H1 (cell line): ENCODE results near the gene BNC2.

Experiments
- CBX8 ChIP-seq: fragments of 300-800, 300-1000 bp; sonication (generic); IDR thresholded peaks from 2 replicates; pipeline ENCODE4 v1.7.1; 2016; ENCODE audit warnings: low read depth, low read length, borderline replicate concordance
- CTCF ChIP-seq, 3 experiments: IDR thresholded peaks; 1 replicate in 2 of 3; 2 replicates in 1 of 3; pipeline versions ENCODE4 v1.5.1 to v1.6.1; 2011; ENCODE audit warnings: low read length in 3 of 3, mild to moderate bottlenecking in 3 of 3, inconsistent platforms in 2 of 3, low read depth in 1 of 3, moderate library complexity in 1 of 3; ENCODE audit not compliant: insufficient read depth in 1 of 3; ENCODE audit errors: control extremely low read depth in 1 of 3
- EP300 ChIP-seq, 2 experiments: IDR thresholded peaks; 1 replicate in 1 of 2; 2 replicates in 1 of 2; pipeline ENCODE4 v1.6.1; 2011 to 2012; ENCODE audit warnings: low read depth in 2 of 2, low read length in 2 of 2, mild to moderate bottlenecking in 2 of 2, borderline replicate concordance in 1 of 2, inconsistent platforms in 1 of 2, moderate library complexity in 1 of 2
- EZH2 ChIP-seq: fragments of 200-600 bp; sonication (generic); IDR thresholded peaks from 2 replicates; pipeline ENCODE4 v1.7.1; 2012; ENCODE audit warnings: low read depth, mild to moderate bottlenecking, moderate library complexity, low read length, inconsistent platforms; ENCODE audit not compliant: severe bottlenecking
- POLR2A ChIP-seq, 2 experiments: IDR thresholded peaks; 1 replicate in 1 of 2; 2 replicates in 1 of 2; pipeline ENCODE4 v1.6.1; 2011; ENCODE audit warnings: low read depth in 2 of 2, low read length in 2 of 2, mild to moderate bottlenecking in 2 of 2; ENCODE audit errors: control extremely low read depth in 1 of 2
- POLR2AphosphoS5 ChIP-seq: IDR thresholded peaks from 2 replicates; pipeline ENCODE4 v1.6.1; 2011; ENCODE audit warnings: low read depth, low read length
- RFX5 ChIP-seq: IDR thresholded peaks from 2 replicates; pipeline ENCODE4 v1.6.1; 2011; ENCODE audit warnings: low read depth, low read length, improper control_type of control experiment, borderline replicate concordance
- SRF ChIP-seq: IDR thresholded peaks from 2 replicates; pipeline ENCODE4 v1.6.1; 2011; ENCODE audit warnings: mild to moderate bottlenecking, low read depth, low read length, moderate library complexity

GRCh38 chr9:16619914-16620520, 250.5 kb downstream of the BNC2 start:
- TF ChIP-seq CTCF (IDR thresholded peaks at IDR 0.05; ENCODE audit: control extremely low read depth in 1 of 3, insufficient read depth in 1 of 3, low read depth in 1 of 3, low read length in 3 of 3) (no peak), POLR2AphosphoS5 (no peak), EZH2 (no peak), SRF (no peak), RFX5 (no peak), EP300 (IDR thresholded peaks at IDR 0.05; ENCODE audit: borderline replicate concordance in 1 of 2, low read depth in 2 of 2, low read length in 2 of 2) (no peak), POLR2A (IDR thresholded peaks at IDR 0.05; ENCODE audit: control extremely low read depth in 1 of 2, low read depth in 2 of 2, low read length in 2 of 2) (no peak), CBX8 (no peak)
